NCI-H345 (cell line): ENCODE data around the gene CEACAM16.
"Not testable (repeated sequence)": the region's sequence is repeated elsewhere in the genome, so short reads cannot be mapped to it uniquely, and the experiment has no call there.

Experiments
- DNase-seq: peaks from one replicate; lab custom pipeline; 2025; lab: John Stamatoyannopoulos, UW

CEACAM16 gene

DNA sequence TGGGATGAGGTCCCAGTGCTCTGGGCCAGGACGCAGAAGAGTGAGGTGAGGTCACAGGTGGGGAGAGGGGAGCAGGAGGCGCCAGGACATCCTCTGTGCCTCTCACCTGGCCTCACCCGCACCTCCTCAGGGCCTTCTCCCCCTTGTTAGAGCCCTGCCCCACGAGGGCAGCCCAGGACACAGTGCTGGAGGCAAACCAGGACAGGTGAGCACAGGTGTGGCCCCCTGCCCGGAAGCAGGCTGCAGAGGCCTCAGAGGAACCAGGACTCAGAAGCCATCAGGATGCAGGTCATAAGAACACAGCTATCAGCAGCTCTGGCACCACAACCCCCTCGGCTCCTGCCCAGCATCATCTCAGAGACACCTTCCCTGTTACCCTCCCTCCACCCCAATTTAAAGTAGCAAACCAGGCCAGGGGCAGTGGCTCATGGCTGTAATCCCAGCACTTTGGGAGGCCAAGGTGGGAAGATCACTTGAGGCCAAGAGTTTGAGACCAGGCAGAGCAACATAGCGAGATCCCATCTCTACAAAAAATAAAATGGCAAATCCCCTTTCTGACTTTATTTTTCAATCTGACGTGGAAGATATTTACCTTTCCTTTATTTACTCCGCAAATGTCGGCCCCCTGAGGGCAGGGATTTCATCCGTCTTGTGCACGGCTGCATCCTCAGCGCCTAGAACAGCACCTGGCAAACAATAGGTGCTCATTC, at the start of gene CEACAM16:
Gene CEACAM16 (plus strand): TSS at position 660 of the 710 bp plus-strand sequence. CDS start 2,306 bp downstream, outside the sequence.
- DNase-seq, result no peak

DNA sequence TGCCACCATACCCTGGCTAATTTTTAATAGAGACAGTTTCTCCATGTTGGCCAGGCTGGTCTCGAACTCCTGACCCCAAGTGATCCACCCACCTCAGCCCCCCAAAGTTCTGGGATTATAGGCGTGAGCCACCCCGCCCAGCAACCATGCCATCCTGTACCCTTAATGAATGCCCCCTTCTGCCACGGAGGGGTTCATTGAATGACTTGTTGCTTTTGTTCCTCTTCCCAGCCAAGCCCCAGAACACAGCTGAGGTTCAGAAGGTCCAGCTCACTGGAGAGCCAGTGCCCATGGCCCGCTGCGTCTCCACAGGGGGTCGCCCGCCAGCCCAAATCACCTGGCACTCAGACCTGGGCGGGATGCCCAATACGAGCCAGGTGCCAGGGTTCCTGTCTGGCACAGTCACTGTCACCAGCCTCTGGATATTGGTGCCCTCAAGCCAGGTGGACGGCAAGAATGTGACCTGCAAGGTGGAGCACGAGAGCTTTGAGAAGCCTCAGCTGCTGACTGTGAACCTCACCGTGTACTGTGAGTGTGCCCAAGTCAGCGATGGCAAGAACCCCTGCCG, 49.3 kb upstream of the CEACAM16 start:
- DNase-seq, result no peak

GRCh38 chr19:44653343-44653742, 45.6 kb upstream of the CEACAM16 start:
- no peak for DNase-seq

DNA sequence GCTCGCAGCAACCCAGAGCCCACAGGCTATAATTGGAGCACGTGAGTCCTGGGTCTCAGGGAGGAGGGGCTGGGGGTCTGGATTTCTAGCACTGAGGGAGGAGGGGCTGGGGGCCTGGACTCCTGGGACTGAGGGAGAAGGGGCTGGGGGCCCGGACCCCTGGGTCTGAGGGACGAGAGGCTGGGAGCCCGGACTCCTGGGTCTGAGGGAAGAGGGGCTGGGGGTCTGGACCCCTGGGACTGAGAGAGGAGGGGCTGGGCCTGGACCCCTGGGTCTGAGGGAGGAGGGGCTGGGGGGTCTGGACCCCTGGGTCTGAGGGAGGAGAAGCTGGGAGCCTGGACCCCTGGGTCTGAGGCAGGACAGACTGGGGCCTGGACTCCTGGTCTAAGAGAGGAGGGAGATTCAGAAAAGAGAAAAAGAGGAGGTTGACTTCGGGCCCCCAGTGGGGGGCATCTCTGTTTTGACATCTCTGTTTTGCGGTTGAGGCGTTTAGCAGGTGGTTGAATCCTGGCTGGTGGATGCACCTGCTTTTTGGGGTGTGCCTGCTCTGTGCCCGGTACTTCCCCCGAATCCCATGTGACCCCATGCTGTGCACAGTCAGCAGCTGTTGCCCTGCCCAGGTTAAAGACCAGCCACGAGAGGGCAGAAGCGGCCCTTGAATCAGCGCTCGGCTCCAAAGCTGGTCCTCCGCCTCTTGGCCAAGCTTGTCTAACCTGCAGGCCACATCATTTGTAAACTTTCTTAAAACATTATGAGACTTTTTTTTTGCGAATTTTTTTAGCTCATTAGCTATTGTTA, 44.8 kb upstream of the CEACAM16 start:
- no peak for DNase-seq

DNA sequence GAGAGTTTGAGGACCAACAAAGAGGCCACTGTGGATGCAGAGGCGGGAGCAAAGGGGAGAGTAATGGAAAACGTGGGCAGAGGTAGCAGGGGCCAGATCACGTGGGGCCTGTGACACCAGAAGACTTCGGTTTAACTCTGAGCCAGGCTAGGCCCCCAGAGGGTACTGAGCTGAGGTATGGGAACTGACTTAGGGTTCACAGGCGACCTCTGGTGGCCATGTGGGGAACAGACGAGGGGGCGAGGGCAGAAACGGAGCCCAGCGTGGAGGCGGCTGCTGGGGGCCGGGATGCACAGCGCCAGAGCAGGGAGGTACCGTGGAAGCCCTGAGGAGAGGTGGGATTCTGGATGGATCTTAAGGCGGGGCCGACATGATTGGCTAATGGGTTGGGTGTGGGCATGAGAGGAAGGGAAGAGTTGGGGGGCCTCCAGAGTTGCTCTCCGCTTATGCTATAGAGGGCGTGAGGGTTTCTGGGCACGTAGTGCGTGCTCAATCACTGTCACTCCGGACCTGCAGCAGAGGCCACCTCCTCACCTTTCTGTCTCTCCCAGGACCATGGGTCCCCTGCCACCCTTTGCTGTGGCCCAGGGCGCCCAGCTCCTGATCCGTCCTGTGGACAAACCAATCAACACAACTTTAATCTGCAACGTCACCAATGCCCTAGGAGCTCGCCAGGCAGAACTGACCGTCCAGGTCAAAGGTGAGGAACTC, 41.6 kb upstream of the CEACAM16 start:
- DNase-seq, result peak; percentile 49

DNA sequence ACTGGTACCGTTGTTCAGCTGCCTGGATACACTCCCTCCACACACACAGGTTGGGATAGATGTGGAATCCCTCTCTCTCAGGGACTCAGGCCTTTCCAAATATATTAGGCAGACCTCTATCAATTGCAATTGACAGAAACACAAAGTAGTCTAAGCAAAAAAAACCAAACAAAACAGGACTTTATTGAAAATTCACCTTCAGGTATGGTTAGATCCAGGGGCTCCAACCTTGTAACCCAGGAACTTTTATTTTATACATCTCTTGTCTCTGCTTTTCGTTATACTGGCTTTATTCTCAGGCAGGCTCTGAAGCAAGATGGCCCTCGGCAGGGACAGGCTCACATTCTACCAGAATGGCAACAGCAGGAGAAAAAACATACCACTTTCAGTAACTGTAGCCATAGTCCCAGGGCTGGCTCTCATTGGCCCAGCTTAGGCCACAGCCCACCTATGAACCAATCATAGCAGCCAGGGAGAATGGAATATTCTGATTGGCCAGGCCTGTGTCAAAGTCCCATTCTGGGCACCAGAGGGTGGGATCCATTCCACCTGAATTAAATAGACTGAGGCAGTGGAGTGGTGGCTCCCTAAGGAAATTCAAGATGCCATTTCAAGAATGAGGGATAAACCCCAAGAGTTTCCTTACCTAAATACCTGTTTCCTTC, 40.8 kb upstream of the CEACAM16 start:
- no peak for DNase-seq

- DNase-seq, result no peak
Observed at GRCh38 chr19:44660081-44660480, 38.9 kb upstream of the CEACAM16 start.

GRCh38 chr19:44661205-44661604, 37.7 kb upstream of the CEACAM16 start:
- no peak for DNase-seq

GRCh38 chr19:44661904-44662303, 37.0 kb upstream of the CEACAM16 start:
- DNase-seq, result no peak

DNA sequence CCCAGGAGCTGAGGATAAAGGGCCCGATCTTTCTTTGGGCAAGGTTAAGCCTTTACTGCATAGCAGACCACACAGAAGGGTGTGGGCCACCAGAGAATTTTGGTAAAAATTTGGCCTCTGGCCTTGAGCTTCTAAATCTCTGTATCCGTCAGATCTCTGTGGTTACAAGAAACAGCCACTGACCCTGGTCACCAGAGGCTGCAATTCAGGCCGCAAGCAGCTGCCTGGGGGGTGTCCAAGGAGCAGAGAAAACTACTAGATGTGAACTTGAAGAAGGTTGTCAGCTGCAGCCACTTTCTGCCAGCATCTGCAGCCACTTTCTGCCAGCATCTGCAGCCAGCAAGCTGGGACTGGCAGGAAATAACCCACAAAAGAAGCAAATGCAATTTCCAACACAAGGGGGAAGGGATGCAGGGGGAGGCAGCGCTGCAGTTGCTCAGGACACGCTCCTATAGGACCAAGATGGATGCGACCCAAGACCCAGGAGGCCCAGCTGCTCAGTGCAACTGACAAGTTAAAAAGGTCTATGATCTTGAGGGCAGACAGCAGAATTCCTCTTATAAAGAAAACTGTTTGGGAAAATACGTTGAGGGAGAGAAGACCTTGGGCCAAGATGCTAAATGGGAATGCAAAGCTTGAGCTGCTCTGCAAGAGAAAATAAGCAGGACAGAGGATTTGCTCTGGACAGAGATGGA, 36.1 kb upstream of the CEACAM16 start:
- no peak for DNase-seq

GRCh38 chr19:44663996-44664395, 35.0 kb upstream of the CEACAM16 start:
- DNase-seq, result no peak

- DNase-seq, result no peak
Observed at GRCh38 chr19:44664976-44665375, 34.0 kb upstream of the CEACAM16 start.

- DNase-seq, result no peak
Observed at GRCh38 chr19:44666852-44667556, 31.9 kb upstream of the CEACAM16 start.

- no peak for DNase-seq
Observed at GRCh38 chr19:44668985-44669764, 29.8 kb upstream of the CEACAM16 start.

DNA sequence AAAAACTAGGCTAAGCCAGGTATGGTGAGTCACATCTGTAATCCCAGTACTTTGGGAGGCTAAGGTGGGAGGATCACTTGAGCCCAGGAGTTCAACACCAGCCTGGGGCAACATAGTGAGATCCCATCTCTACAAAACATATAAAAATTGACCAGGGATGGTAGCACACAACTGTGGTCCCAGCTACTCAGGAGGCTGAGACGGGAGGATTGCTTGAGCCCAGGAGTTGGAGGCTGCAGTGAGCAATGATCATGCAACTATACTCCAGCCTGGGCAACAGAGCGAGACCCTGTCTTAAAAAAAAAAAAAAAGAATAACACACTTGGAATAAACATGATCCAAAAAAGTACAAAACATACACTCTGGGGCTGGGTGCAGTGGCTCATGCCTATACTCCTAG, 28.9 kb upstream of the CEACAM16 start:
- not testable (repeated sequence) for DNase-seq

DNA sequence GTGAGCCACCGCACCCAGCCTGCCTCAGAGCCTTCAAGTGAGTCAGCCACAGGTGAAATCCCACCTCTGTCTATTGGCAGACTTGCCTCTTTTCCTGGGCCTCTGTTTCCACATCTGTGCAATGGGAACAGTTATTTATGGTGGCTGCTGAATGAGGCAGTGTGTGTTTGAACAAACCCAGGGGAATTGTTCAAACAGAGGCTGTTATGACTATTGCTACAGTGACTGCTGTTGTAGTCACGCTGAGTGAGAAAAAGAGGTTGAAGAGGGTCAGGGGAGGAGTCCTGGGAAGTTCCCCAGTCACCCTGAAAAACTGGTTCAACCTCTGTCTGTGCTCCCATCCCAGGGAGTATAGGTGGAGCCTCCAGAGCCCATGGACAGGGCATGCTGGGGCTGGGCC, 27.6 kb upstream of the CEACAM16 start, which contains the start of gene CEACAM19:
Gene CEACAM19 (plus strand): TSS at position 83 of the 400 bp plus-strand sequence. CDS start 450 bp downstream, outside the sequence.
- DNase-seq, result no peak

DNA sequence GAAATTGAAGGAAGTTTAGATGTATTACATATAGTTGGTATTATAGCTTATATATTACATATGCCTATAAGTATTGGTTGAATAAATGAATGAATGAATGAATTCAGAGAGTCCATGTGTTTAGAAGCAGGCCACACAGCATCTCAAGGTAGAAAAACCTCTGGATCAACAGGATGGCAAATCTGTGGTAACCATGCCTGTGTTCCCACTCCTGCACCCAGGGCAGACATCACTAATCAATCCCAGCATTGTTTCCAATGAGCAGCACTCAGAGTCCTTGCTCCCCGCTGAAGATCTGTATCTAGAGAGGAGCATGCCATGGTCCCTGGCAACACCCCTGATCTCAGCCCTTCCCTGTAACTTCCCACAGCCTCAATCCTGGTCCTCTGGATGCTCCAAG, 26.7 kb upstream of the CEACAM16 start:
- DNase-seq, result no peak

DNA sequence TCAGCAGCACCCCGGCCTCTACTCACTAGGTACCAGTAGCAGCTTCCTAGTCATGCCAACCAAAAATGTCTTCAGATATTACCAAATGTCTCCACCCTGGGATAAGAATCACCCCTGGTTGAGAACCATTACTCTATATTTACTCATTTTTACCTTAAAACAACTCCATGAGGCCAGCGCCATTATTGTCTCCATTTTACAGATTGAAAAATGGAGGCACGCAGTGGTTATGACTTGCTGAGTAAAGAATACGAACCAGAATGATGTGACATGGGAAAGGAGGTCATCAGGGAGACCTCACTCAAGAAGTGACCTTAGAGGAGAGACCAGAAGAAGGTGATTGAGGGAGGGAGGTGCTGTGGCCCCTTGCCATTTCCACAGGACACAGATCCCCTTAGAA, 25.4 kb upstream of the CEACAM16 start:
- DNase-seq, result no peak

DNA sequence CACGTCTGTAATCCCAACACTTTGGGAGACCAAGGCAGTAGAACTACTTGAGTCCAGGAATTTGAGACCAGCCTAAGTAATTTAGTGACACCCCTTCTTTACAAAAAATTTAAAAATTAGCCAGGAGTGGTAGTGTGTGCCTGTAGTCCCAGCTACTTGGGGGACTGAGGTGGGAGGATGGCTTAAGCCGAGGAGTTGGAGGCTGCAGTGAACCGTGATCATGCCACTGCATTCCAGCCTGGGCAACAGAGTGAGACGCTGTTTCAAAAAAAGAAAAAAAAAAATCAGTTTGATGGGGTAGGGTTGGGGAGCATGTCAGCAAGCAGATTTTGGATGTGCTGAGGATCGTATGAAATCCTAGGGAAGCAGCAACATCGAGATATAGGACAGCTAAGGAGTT, 23.4 kb upstream of the CEACAM16 start:
- DNase-seq, result no peak
